Activated CD4-positive, alpha-beta T cell treated with anti-CD3 and anti-CD28 coated beads, Interleukin-2, amount 50 U/mL, for 48 hours (primary cell): ENCODE data around the gene PROCR.
"Not testable (repeated sequence)": the region's sequence is repeated elsewhere in the genome, so short reads cannot be mapped to it uniquely, and the experiment has no call there.

Experiments used
- DNase-seq, 2 experiments: peaks; one replicate each; pipeline ENCODE4 v3.0.0-alpha.2; 2020

Gene PROCR

DNA sequence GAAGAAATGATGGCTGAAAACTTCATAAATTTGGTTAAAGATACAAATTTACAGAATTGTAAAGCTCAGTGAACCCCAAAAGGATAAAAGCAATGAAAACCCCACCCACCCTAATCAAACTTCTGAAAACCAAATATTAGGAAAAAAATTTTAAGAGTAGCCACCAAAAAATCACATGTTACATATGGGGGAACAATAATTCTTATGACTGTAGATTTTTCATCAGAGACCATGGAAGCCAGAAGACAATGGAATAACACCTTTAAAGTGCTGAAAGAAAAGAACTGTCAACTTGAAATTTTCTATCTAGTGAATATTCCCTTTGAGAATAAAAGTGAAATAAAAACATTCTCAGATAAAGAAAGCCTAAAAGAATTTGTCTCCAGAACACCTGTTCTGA, 24.4 kb downstream of the PROCR start:
- no peak for DNase-seq

DNA sequence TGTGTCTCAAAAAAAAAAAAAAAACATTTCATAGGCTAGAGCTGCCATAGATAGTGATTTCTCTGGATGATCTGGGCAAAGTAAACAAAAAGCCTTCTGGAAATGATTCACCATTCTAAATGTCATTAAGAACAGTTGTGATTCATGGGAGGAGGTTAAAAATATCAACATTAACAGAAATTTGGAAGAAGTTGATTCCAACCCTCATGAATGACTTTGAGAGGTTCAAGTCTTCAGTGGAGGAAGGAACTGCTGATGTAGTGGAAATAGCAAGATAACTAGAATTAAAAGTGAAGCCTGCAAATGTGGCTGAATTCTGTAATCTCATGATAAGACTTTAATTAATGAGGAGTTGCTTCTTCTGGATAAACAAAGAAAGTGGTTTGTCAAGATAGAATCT, 27.9 kb downstream of the PROCR start:
- no peak for DNase-seq

DNA sequence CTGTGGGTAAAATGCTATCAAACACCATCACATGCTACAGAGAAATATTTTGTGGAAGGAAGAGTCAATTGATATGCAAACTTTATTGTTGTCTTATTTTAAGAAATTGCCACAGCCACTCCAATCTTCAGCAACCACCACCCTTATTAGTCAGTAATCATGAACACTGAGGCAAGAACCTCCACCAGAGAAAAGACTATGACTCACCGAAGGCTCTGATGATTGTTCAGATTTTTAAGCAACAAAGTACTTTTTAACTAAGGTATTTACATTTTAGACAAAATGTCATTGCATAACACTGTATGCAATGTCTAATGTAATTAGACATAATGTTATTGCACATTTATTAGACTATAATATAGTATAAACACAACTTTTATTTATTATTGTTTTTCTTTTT, 28.4 kb downstream of the PROCR start:
- no peak for DNase-seq

DNA sequence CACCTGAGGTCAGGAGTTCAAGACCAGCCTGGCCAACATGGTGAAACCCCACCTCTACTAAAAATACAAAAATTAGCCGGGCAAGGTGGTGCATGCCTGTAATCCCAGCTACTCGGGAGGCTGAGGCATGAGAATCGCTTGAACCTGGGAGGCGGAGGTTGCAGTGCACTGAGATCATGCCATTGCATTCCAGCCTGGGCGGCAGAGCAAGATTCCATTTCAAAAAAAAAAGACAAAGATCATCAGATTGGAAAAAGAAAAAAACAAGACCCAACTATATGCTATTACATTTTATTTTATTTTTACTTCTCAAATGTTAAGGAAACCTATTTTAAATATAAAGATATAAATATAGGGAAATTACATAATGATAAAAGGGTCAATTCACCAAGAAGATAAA, 29.6 kb downstream of the PROCR start:
- not testable (repeated sequence) for DNase-seq

DNA sequence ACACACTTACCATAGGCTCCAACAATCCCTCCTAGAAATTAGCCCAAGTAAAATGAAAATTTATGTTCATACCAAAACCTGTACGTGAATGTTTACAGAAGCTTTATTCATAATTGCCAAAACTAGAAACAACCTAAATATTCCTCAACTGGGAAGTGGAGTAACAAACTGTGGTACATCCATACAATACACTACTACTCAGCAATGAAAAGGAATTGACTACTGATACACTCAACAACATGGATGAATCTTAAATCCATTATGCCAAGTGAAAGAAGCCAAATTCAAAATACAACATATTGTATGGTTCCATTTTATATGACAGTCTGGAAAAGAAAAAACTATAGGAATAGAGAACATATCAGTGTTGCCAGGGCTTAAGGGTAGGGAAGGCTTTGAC, 34.9 kb downstream of the PROCR start:
- DNase-seq = no peak

DNA sequence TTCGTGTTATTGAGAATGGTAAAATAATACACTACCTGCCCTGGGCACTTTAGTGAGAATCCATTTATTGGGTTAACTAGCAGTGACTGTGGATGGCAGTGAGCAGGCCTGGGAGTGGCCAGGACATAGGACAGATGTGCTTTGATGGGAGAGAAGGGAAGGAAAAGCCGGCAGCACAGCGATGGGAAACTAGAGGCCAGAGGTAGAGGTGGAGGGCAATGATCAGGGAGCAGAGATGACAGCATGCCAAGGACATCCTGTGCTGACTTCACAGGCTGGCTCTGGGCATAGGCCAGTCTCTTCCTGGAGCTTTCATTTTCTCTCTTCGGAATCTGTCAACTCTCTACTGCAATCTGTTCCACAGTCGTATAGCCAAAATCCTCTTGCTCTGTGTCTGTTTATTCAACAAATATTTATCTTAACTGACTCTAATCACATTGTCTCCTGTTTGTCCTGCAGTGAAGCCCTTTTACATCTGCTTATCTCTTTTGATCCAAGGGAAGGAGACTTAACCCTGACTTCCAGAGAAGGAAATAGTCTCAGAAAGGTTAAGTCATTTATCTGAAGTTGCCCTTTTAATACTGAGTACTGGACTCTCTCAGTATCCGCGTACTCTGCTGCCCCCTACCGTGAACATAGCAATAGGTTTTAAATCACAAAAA, 36.2 kb downstream of the PROCR start:
- DNase-seq = peak; percentile 79 to 84

DNA sequence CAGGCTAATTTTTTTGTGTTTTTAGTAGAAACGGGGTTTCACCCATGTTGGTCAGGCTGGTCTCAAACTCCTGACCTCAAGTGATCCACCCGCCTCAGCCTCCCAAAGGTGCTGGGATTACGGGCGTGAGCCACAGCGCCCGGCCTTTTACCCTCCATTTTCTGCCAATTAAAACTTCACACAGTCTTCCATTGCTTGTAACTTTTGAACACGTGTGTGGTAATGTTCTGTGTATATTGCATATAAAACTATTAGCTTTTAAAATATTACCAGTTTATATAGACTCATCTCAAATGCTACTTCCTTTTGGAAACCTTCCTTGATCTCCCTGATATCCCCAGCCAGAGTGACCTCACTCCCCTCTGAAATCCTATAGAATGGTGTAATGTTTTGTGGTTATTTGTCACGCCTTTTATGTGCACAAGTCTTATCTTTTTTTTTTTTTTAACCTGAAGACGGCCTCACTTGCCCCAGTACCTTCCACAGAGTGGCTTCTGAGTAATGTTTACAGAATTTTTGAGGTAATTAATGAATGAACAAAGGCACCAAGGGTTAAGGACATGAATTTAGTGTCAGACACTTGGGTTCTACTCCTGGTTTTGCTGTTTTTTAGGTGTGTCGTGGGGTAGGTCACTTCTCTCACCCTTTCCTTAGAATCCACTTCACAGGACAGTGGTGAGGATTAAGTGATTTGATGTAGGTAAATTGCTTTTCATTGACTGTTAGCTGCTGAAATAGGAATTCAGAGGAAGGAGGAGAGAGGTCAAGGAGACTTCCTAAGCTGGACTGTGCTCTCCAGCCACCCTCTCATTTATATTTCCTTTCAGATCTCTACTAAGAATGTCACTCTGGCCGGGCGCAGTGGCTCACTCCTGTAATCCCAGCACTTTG, 43.4 kb downstream of the PROCR start:
- no peak for DNase-seq

DNA sequence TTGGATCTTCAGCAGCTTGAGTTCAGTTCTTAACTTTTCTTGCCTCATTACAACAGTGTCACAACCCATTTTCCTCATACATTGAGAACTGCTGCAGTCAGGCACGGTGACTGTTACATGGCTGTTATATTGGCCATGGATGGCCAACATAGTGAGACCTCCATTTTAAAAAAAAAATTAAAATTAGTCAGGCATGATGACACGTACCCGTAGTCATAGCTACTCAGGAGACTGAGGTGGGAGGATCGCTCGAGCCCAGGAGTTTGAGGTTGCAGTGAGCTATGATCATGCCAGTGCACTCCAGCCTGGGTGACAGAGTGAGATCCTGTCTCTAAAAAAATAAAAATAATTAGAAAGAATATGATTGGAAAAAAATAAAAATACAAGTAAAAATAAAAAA, 44.7 kb downstream of the PROCR start:
- no peak for DNase-seq

DNA sequence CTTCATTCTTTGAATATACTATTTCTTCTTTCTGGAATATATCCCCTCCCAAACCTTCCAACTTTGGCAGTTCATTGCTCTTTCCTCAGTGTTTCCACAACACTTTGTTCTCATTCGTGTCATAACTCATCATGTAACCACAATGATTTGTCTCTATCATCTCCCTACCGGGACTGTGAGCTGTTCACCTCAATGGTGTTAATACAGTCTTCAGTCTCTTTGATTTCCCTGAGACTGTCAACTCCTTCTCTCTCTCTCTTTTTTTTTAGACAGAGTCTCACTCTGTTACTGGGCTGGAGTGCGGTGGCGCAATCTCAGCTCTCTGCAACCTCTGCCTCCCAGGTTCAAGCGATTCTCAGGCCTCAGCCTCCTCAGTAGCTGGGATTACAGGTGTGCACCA, 52.1 kb downstream of the PROCR start:
- DNase-seq = no peak

DNA sequence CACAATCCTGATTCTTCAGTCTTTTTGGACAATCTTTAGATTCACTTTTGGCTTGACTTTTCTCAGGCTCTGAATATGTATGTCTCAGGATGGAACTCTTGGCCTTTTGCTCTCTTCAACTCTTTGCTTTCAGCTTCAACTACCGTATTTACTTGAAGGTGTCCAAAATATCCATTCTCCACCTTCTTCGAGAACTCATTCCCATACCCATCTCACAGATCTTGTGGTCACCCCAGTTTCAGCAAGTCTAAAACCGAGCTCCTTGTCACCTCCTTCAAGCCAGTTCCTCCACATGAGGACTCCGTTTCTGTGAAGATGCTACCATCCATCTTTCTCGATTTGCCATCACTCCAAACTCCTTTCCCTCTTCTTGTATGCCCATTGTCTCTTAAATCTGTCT, 52.7 kb downstream of the PROCR start:
- DNase-seq = no peak

DNA sequence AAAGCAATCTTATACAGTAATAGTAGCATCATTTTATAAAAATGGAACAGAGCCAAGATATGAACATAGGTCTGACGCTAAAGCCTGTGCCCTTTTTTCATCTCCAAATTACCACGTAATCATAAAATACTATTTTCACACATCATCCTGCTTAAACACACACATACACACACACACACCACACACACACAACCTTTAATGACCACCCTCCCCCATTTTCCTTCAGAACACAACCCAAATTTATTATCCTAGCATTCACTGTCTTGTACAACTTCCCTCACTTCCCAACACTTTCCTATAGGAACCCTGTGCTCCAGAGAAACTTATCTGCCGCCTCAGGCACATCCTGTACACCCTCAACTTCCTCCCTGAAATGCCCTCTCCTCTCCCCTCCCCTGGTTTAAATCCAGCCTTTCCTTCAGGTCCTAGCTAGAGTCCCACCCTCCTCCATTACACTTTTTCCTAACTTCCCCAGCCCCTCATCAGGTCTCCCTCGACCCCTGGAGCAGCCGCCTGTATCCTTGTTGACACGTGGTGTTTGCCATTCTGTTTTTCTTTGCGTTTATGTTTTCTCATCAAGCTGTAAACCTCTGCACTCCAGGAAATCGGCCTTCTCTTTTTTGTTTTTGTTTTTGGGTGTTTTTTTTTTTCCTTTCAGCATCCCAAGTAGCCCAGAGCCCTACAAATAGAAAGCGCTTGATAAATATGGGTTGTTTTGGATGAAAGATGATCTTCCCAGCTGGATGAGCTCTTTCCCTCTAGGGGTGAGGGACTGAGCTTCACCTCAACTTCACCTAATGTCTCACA, 53.6 kb downstream of the PROCR start:
- no peak for DNase-seq

DNA sequence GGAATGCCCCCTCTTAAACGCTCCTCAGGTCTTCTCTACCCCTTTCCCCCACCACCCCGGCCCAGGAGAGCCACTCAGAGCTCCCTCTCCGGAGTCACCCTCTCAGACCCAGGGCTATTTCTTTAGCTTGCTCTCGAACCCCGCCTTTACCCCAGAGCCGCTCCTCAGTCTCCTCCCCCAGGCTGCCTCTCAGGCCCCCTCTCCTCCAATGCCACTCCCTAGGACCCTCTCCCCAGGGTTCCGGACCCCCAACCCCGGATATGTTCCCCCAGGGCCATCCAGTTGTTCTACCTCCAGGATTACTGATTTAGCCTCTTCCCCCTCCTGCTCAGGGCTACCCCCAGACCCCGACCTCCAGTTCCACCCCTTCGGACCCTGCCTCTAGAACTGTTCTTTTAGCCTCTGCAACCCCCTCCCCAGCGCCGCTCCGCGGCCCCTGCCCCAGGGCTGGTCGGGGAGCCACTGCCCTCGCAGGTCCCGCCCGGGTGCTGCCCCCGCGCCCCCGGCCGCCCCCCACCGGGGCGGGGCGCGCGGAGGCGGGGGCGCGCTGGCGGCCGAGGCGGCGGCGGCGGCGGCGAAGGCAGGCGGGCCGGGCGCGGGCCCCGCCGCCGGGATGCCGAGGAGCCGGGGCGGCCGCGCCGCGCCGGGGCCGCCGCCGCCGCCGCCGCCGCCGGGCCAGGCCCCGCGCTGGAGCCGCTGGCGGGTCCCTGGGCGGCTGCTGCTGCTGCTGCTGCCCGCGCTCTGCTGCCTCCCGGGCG, 54.4 kb downstream of the PROCR start, which contains the start of gene MMP24:
TSS of gene MMP24 (plus strand) at position 565 of the 758 bp plus-strand sequence. CDS start at position 614, 49 bp downstream.
- no peak for DNase-seq
